ENCODE data around the gene GPR162.

GPR162 gene

GRCh38 chr12:6817662-6818157 is 3.9 kb upstream of the GPR162 start:
- no peak overlapping the region for H3K4me3 ChIP-seq (ENCODE audit: low read depth, low read length)
- no peak for DNase-seq (ENCODE audit: low read depth)
- TF ChIP-seq MAX (IDR thresholded peaks at IDR 0.05; ENCODE audit: low read depth, low read length) (no peak), MYC (IDR thresholded peaks at IDR 0.05; ENCODE audit: low read depth, low read length) (no peak), CTCF (IDR thresholded peaks at IDR 0.05; ENCODE audit: low read depth, low read length) (no peak), POLR2A (IDR thresholded peaks at IDR 0.05; ENCODE audit: extremely low read depth, insufficient read length) (no peak)

- TF ChIP-seq MYC (IDR thresholded peaks at IDR 0.05; ENCODE audit: low read depth, low read length) = no peak
- no peak for TF ChIP-seq POLR2A (IDR thresholded peaks at IDR 0.05; ENCODE audit: extremely low read depth, insufficient read length)
- no peak for TF ChIP-seq CTCF (IDR thresholded peaks at IDR 0.05; ENCODE audit: low read depth, low read length)
- no peak for TF ChIP-seq MAX (IDR thresholded peaks at IDR 0.05; ENCODE audit: low read depth, low read length)
- DNase-seq (ENCODE audit: low read depth) = no peak
- H3K4me3 ChIP-seq (ENCODE audit: low read depth, low read length) = no peak overlapping the region
Observed at GRCh38 chr12:6818222-6818621, 3.4 kb upstream of the GPR162 start.

GRCh38 chr12:6818645-6819044 is 3.0 kb upstream of the GPR162 start:
- DNase-seq (ENCODE audit: low read depth) = no peak
- no peak overlapping the region for H3K4me3 ChIP-seq (ENCODE audit: low read depth, low read length)
- no peak for TF ChIP-seq POLR2A (IDR thresholded peaks at IDR 0.05; ENCODE audit: extremely low read depth, insufficient read length)
- TF ChIP-seq MYC (IDR thresholded peaks at IDR 0.05; ENCODE audit: low read depth, low read length) = no peak
- TF ChIP-seq CTCF (IDR thresholded peaks at IDR 0.05; ENCODE audit: low read depth, low read length) = no peak
- TF ChIP-seq MAX (IDR thresholded peaks at IDR 0.05; ENCODE audit: low read depth, low read length) = no peak

GRCh38 chr12:6819106-6820030 is 2.3 kb upstream of the GPR162 start:
- H3K4me3 ChIP-seq (ENCODE audit: low read depth, low read length) = no peak overlapping the region
- TF ChIP-seq CTCF (IDR thresholded peaks at IDR 0.05; ENCODE audit: low read depth, low read length) (no peak), MAX (IDR thresholded peaks at IDR 0.05; ENCODE audit: low read depth, low read length) (no peak), MYC (IDR thresholded peaks at IDR 0.05; ENCODE audit: low read depth, low read length) (no peak), POLR2A (IDR thresholded peaks at IDR 0.05; ENCODE audit: extremely low read depth, insufficient read length) (no peak)
- no peak for DNase-seq (ENCODE audit: low read depth)

- no peak overlapping the region for H3K4me3 ChIP-seq (ENCODE audit: low read depth, low read length)
- TF ChIP-seq CTCF (IDR thresholded peaks at IDR 0.05; ENCODE audit: low read depth, low read length) = no peak
- TF ChIP-seq POLR2A (IDR thresholded peaks at IDR 0.05; ENCODE audit: extremely low read depth, insufficient read length) = no peak
- no peak for TF ChIP-seq MYC (IDR thresholded peaks at IDR 0.05; ENCODE audit: low read depth, low read length)
- TF ChIP-seq MAX (IDR thresholded peaks at IDR 0.05; ENCODE audit: low read depth, low read length) = no peak
- no peak for DNase-seq (ENCODE audit: low read depth)
Observed at GRCh38 chr12:6820166-6820565, 1.5 kb upstream of the GPR162 start.

Measured in NB4 (cell line).